GM12865 (cell line): Measurements from ENCODE around the gene CRADD.
"Not testable (repeated sequence)": the region's sequence is repeated elsewhere in the genome, so short reads cannot be mapped to it uniquely, and the experiment has no call there.

Source experiments
- DNase-seq: peaks from one replicate; pipeline ENCODE4 v3.0.0; 2010; ENCODE audit warnings: low read depth
- H3K4me3 ChIP-seq: 2 replicates; pipeline ENCODE4 v1.5.1; 2011; ENCODE audit warnings: mild to moderate bottlenecking, low read depth, low read length, control low read depth
- TF ChIP-seq, protein P1 (sequence below): IDR thresholded peaks from 2 replicates; pipeline ENCODE4 v1.5.1; 2011; ENCODE audit warnings: low read length, control low read depth, low read depth, inconsistent platforms; ENCODE audit not compliant: insufficient read depth; ENCODE audit errors: missing control alignments

The CRADD gene

GRCh38 chr12:93710574-93710926 is 33.4 kb downstream of the CRADD start:
- TF ChIP-seq, protein P1, sequence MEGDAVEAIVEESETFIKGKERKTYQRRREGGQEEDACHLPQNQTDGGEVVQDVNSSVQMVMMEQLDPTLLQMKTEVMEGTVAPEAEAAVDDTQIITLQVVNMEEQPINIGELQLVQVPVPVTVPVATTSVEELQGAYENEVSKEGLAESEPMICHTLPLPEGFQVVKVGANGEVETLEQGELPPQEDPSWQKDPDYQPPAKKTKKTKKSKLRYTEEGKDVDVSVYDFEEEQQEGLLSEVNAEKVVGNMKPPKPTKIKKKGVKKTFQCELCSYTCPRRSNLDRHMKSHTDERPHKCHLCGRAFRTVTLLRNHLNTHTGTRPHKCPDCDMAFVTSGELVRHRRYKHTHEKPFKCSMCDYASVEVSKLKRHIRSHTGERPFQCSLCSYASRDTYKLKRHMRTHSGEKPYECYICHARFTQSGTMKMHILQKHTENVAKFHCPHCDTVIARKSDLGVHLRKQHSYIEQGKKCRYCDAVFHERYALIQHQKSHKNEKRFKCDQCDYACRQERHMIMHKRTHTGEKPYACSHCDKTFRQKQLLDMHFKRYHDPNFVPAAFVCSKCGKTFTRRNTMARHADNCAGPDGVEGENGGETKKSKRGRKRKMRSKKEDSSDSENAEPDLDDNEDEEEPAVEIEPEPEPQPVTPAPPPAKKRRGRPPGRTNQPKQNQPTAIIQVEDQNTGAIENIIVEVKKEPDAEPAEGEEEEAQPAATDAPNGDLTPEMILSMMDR: no peak
- H3K4me3 ChIP-seq: no peak overlapping the region
- DNase-seq: no peak

- DNase-seq, H3K4me3 ChIP-seq: not testable (repeated sequence)
These were observed 34.3 kb downstream of the CRADD start for GRCh38 chr12:93711502-93711901.

DNA sequence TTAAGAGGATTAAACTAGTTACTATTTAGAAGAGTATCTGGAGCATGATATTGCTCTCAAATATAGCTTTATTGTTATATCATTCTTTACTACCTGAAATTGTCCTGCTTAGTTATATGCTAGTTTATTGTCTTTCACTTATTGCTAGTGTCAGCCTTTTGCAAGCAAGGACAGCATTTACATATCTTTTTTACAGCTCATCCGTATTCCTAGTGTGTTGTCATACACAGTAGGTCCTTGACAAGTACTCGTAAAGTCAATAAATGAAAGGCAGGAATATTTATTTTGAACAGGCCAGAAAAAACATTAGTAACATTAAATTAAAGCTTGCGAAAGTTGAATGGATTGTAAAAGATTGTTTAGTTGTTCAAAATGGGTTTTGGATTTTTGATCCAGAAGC is 35.0 kb downstream of the CRADD start:
- H3K4me3 ChIP-seq: no peak overlapping the region
- TF ChIP-seq, protein P1: no peak
- no peak for DNase-seq

DNA sequence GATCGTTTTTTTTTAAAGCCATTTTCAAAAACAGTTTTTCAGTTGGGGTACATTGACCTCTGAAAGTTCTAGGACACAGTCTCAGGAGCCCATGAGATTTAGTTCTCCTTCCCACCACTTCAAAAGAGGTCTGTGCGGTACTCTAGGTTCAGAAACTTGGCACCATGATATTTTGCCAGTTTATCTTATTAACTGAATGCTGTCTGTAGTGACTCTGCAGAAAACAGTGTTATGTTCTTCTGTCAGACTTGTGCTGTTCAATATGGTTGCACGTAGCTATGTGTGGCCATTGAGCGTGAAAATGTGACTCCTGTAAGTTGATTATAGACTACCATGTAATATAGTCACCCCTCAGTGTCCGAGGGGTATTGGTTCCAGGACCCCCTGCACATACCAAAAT is 35.9 kb downstream of the CRADD start:
- no peak overlapping the region for H3K4me3 ChIP-seq
- DNase-seq: no peak
- TF ChIP-seq, protein P1: no peak

GRCh38 chr12:93713800-93714199 is 36.6 kb downstream of the CRADD start:
- DNase-seq: no peak
- TF ChIP-seq, protein P1: no peak
- H3K4me3 ChIP-seq: no peak overlapping the region

GRCh38 chr12:93714382-93714781 is 37.2 kb downstream of the CRADD start:
- no peak for DNase-seq
- TF ChIP-seq, protein P1: no peak
- no peak overlapping the region for H3K4me3 ChIP-seq

GRCh38 chr12:93719710-93720109 is 42.5 kb downstream of the CRADD start:
- DNase-seq: no peak
- TF ChIP-seq, protein P1: no peak
- H3K4me3 ChIP-seq: no peak overlapping the region

DNA sequence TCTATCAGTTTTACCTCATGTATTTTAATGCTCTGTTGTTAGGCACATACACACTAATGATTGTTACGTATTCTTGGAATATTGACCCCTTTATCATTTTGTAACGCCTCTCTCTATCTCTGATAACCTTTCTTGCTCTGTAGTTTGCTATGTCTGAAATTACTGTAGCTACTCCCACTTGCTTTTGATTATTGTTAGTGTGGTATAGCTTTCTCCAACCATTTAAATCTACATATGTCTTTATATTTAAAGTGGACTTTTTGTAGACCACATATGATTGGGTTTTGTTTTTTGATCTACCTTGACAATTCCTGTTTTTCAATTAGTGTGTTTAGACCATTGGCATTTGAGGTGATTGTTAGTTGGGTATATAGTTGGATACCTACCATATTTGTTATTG is 43.4 kb downstream of the CRADD start:
- DNase-seq: no peak
- TF ChIP-seq, protein P1: no peak
- no peak overlapping the region for H3K4me3 ChIP-seq
